Stimulated activated CD8-positive, alpha-beta memory T cell treated with anti-CD3 and anti-CD28 coated beads, Interleukin-15, amount 100 ng/mL, for 1 hour (primary cell): Measurements from ENCODE around the gene UBE2F.

Experiments
- DNase-seq: peaks from one replicate; pipeline ENCODE4 v3.0.0-alpha.2; 2020; ENCODE audit warnings: low read depth

Gene UBE2F

DNA sequence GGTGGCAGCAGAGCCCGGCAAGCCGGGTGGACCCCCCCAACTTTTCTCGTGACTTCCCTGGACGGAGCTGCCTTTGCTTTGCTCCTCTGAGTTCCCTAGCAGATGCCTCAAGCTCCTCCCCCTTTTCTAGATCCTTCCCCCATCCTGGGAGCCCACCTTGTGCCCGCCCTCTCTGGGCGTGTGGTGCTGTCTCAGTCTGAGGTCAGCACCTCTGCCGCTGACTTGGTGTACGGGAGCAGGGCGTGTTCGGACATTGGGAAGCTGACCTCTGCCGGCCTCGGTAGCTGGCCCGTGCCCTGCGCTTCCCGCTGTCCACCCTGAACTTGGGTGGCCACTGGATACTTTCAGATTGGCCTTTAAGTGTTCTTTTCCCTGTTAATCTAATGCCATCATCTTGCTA, 113.7 kb downstream of the UBE2F start:
- DNase-seq, result no peak

DNA sequence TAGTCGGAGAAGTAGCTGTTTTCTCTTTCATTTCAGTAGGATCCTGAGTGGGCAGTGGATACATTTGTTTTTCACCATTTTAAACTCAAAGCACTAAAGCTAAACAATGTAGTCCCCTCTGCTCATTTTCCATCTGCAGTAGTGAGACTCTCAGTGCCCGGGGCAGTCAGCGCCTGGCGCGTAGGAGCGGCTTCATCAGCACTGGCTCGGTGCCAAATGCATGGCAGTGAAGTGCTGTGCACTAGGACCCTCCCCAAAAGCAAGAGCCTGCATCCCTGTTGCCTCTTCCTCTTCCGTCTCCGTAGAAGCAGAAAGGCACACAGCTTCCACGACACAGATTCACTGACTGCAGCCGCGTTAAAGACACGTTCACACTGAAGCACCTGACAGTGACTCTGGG, 114.3 kb downstream of the UBE2F start:
- DNase-seq, result no peak

DNA sequence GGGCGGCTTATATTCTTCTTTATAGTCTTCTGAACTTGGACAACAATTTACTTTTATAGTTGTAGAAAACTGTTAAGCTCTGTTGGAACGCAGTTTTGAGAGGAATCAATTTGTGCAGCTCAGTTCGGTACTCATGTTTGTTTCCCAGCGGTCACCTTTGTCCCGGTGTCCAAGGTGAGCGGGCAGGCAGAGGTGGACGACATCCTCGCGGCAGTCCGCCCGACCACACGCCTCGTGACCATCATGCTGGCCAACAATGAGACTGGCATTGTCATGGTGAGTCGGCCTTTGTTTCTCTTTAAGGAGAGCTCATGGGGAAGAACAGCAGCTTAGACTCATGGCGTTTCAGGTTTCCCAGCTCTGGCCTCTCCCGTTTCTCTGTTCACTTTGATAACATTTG, 114.7 kb downstream of the UBE2F start:
- no peak for DNase-seq

DNA sequence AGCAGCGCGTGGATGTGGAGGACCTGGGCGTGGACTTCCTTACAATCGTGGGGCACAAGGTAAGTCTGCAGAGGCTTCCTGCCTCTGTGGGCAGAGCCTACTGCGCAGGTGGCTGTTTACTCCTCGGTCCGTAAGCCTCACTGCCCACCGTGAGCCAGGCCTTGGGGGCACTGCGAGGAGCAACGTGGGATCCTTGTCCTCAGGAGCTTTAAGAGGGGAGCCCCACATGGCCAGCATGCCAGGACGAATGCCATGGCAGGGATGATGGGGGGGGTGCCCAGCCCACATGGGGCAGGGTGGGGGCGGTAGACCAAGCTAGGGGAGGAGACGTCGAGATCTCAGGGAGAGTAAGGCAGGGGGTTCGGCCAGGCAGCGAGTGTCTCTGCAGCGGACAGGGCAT, 115.3 kb downstream of the UBE2F start:
- DNase-seq, result no peak

DNA sequence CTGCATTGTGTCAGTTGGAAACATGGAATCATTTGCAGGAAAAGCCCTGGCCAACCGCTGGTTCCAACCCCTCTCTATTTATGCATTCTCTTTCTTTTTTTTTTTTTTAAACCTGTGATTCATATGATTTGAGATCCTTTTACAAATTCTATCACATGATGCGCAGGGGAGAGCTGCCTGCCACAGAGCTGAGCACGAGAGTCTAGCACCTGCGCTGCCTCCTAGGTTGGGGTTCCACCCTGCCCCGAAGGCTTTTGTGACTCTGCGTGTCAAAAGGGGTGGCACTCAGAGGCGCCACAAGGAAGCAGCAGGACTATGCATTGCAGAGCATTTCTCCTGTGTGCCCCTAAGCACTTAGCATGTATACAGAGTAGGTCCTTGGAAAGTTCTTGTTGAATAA, 116.0 kb downstream of the UBE2F start:
- no peak for DNase-seq

DNA sequence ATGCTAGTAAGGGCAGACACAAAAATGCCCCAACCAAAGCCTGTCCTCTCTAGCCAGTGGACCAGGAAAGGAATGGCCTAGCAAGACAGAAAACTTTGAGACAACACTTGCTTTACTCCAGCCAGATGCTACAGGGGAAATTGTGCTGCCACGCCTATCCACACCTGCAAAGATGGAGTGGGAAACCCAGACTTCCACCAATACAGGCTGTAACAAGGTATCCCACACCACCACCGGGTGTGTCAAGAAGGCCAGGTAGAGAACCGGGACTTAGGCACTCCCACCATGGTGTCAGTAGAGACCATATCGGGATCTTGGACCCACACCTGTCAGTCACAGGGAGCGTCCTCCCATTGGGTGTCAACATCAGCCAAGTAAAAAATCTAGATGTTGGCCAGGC, 117.1 kb downstream of the UBE2F start:
- DNase-seq, result no peak

DNA sequence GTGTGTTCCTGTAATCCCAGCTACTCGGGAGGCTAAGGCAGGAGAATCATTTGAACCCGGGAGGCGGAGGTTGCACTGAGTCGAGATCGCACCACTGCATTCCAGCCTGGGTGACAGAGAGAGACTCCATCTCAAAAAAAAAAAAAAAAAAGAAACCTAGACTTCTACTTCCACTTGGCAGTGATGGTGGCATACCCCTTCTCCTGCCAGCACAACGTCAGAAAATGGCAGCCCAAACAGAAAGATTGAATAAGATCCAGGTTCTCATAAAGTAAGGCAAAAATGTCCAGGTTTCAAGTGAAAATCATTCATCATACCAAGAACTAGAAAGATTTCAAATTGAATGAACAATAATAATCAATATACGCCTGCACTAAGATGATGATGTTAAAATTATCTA, 117.9 kb downstream of the UBE2F start:
- DNase-seq, result no peak

DNA sequence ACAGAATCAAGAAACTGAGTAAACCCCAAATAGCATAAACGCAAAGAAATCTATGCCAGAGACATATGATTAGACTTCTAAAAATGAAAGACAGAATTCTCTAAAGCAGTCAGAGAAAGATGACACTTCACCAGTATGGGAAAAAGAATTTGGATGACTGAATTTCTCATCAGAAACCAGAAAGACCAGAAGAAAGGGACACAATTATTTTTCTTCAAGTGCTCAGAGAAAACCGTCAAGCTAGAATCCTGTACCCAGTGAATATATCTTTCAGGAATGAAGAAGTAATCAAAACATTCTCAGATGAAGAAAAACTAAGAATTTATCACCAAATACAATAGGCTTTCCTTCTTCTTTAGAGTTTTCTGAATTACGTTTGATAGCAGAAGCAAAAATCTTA, 119.1 kb downstream of the UBE2F start:
- no peak for DNase-seq

DNA sequence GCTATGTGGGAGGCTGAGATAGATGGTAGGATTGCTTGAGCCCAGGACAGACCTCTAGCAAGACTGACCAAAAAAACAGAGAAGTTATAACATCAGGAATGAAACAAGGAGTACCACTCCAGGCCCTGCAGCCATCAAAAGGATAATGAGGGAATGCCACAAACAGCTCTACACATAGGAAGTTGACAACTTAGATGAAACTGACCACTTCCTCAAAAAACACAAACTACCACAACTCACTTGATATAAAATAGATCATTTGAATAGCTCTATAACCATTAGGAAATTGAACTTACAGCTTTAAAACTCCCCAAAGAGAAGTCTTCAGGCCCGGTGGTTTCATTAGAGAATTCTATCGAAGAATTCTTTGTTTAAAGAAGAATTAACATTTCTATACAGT, 120.4 kb downstream of the UBE2F start:
- DNase-seq, result no peak

DNA sequence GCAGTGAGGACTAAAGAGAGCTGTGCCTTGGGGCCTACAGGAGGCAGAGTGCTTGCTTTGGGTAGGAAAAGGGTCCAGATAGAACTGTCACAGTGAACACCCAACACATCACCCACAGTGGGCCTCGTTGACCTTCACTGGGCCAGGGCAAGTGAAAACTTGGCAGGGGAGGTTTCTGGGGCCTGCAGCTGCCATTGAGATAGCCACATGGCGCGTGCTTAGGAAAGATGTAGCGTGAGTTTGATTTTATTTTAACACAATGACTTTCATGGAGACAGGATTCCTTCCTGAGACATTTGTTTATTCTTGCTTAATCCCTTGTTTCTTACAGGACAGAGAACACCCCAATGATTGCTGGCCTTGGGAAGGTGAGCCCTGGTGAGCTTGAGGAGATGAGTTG, 124.1 kb downstream of the UBE2F start:
- no peak for DNase-seq

DNA sequence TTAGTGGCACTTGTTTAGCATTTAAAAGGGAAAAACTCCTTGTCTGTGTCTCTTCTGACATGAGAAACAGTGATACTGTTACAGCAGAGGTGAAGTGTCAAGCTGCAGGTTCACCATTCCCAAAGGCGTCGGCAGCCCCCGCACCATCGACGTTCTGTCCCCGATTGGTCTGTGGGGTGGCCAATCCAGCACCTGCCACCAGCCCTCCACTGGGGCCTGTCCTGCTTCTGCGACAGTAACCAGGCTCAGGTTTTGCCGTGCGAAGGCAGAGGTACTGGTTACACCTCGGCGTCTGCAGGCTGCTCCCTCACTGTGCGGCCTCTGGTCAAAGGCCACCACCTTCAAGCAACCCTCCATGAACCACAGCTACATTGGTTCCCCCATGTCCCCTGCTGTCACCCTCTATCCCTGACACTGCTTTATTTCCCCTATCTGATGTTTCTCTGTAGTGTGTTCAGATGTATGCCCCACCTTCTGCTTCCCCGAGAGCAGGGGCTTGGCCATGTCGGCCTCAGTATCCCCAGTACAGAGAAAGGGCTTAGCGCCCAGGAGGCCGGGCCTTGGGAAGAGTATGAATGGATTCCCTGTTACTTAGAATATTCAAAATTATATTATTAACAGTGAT, 124.7 kb downstream of the UBE2F start:
- no peak for DNase-seq
